VCaP (cell line): ENCODE data around the gene NPHP4.

Source experiments
- H3K27ac ChIP-seq: fragments of 450-650 bp; 2 replicates; pipeline ENCODE4 v1.5.1; 2017
- CTCF ChIP-seq: fragments of 450-650 bp; conservative IDR thresholded peaks from 2 replicates; pipeline ENCODE4 v1.5.1; 2017; ENCODE audit warnings: mild to moderate bottlenecking, moderate library complexity

The NPHP4 gene

GRCh38 chr1:5881526-5882222 is 110.6 kb downstream of the NPHP4 start:
- TF ChIP-seq CTCF: no peak
- no peak overlapping the region for H3K27ac ChIP-seq

GRCh38 chr1:5880630-5881405 is 111.4 kb downstream of the NPHP4 start:
- no peak for TF ChIP-seq CTCF
- no peak overlapping the region for H3K27ac ChIP-seq

- TF ChIP-seq CTCF: no peak
- no peak overlapping the region for H3K27ac ChIP-seq
Measured at GRCh38 chr1:5879421-5879820, 112.8 kb downstream of the NPHP4 start.

- no peak for TF ChIP-seq CTCF
- H3K27ac ChIP-seq: no peak overlapping the region
Measured at GRCh38 chr1:5878971-5879370, 113.3 kb downstream of the NPHP4 start.

- no peak overlapping the region for H3K27ac ChIP-seq
- TF ChIP-seq CTCF: no peak
Measured at GRCh38 chr1:5877683-5878530, 114.3 kb downstream of the NPHP4 start.

- TF ChIP-seq CTCF: no peak
- H3K27ac ChIP-seq: no peak overlapping the region
Measured at GRCh38 chr1:5877001-5877400, 115.2 kb downstream of the NPHP4 start.

- no peak overlapping the region for H3K27ac ChIP-seq
- TF ChIP-seq CTCF: no peak
Measured at GRCh38 chr1:5876094-5876650, 116.1 kb downstream of the NPHP4 start.
